ENCODE results near the gene FER. TPM values are rescaled to one million over a fixed set of nuclear protein-coding genes. Genes with fewer than 3 reads are reported as not detected.
A peak's percentile ranks its signal among the peaks of the same experiment; 100 is the strongest.

FER gene
- total and polyA plus RNA-seq, 10 of the 15 experiments (the other 5 are each of a cell fraction or from before 2014, with no cell fraction given): 4.4 to 19.1 (median 9.6) TPM

DNA sequence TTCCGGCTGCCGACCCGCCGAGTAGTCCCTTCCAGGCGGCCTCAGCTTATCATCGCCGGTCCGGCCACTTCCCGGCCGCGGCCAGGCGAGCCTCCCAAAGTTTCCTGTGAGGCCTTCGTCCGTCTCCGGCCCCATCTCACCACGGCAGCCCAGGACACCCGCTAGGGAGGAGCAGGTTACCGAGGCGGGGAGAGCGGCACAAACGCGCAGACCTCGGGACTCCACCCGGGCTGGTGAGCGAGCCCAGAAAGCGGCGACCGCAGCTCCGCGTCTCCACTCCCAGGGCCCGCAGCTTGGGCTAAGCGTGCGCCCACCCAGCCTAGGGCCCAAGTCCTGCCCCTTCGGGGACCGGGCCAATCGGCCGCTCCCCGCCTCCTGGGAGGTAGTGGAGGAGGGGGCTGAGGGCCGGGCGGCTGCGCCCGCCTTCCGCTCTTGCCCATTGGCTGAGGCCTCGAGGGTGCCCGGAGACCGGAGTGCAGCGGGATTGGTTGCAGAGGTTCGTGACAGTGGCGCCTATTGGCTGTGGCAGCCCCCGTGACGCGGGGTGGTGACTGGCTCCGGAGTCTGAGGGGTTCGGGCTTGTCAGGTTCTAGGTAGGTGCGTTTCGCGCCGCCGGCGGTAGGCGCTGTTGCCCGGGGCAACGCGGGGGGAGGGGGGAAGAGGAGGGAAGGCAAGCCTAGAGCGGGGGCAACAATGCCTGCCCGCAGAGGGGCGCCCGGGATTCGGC, 867 bp downstream of the FER start (continued):
- TF ChIP-seq, protein P1, sequence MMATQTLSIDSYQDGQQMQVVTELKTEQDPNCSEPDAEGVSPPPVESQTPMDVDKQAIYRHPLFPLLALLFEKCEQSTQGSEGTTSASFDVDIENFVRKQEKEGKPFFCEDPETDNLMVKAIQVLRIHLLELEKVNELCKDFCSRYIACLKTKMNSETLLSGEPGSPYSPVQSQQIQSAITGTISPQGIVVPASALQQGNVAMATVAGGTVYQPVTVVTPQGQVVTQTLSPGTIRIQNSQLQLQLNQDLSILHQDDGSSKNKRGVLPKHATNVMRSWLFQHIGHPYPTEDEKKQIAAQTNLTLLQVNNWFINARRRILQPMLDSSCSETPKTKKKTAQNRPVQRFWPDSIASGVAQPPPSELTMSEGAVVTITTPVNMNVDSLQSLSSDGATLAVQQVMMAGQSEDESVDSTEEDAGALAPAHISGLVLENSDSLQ (IDR thresholded peaks at IDR 0.05): peak; percentile 95
- TF ChIP-seq POLR2AphosphoS2 (IDR thresholded peaks at IDR 0.05; ENCODE audit: low read depth, low read length) (peak; percentile 84), TCF3 (IDR thresholded peaks at IDR 0.05; ENCODE audit: borderline replicate concordance, insufficient read depth, low read depth, low read length) (peak; percentile 49; the same call in 1 of the 2 replicates), ZSCAN29 (IDR thresholded peaks at IDR 0.05) (no peak), SMAD5 (IDR thresholded peaks at IDR 0.05; ENCODE audit: low read depth) (peak; percentile 82; the same call in 1 of the 2 replicates), MLLT1 (IDR thresholded peaks at IDR 0.05) (peak; percentile 69; the same call in 1 of the 2 replicates), ZNF687 (IDR thresholded peaks at IDR 0.05) (peak; percentile 71), DPF2 (IDR thresholded peaks at IDR 0.05) (peak; percentile 77), HDGF (IDR thresholded peaks at IDR 0.05) (peak; percentile 95), MTA3 (IDR thresholded peaks at IDR 0.05; ENCODE audit: borderline replicate concordance, low read length) (no peak), POLR2A (IDR thresholded peaks at IDR 0.05; ENCODE audit: low read depth, low read length) (peak; percentile 99), GATAD2B (conservative IDR thresholded peaks at IDR 0.05; ENCODE audit: low read depth) (peak; percentile 68), NBN (IDR thresholded peaks at IDR 0.05) (peak; percentile 64), IKZF1 (conservative IDR thresholded peaks at IDR 0.05) (peak; percentile 80), SIX5 (IDR thresholded peaks at IDR 0.05; ENCODE audit: low read depth, low read length, severe bottlenecking) (peak; percentile 28), SMAD1 (IDR thresholded peaks at IDR 0.05; ENCODE audit: low read depth, partially characterized antibody) (peak; percentile 63), NFYB (IDR thresholded peaks at IDR 0.05; ENCODE audit: insufficient read depth, low read depth, low read length) (peak; percentile 95), CREB1 (IDR thresholded peaks at IDR 0.05; ENCODE audit: low read depth) (peak; percentile 74)
- TF ChIP-seq, protein P2, sequence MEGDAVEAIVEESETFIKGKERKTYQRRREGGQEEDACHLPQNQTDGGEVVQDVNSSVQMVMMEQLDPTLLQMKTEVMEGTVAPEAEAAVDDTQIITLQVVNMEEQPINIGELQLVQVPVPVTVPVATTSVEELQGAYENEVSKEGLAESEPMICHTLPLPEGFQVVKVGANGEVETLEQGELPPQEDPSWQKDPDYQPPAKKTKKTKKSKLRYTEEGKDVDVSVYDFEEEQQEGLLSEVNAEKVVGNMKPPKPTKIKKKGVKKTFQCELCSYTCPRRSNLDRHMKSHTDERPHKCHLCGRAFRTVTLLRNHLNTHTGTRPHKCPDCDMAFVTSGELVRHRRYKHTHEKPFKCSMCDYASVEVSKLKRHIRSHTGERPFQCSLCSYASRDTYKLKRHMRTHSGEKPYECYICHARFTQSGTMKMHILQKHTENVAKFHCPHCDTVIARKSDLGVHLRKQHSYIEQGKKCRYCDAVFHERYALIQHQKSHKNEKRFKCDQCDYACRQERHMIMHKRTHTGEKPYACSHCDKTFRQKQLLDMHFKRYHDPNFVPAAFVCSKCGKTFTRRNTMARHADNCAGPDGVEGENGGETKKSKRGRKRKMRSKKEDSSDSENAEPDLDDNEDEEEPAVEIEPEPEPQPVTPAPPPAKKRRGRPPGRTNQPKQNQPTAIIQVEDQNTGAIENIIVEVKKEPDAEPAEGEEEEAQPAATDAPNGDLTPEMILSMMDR (IDR thresholded peaks at IDR 0.05 in 2 of 3, conservative IDR thresholded peaks at IDR 0.05 in 1 of 3; ENCODE audit: control insufficient read depth in 2 of 3, extremely low read depth in 1 of 3, insufficient read depth in 1 of 3, low read depth in 3 of 3, low read length in 3 of 3): peak in 1 of 3 experiments; percentile 14; a peak in 1 of 6 replicates
